HCEC 1CT (cell line): ENCODE results near the gene GLOD5.
"Not testable (repeated sequence)": the region's sequence is repeated elsewhere in the genome, so short reads cannot be mapped to it uniquely, and the experiment has no call there.

ENCODE experiments used
- DNase-seq: peaks from one replicate; pipeline ENCODE4 v3.0.0-alpha.2; 2017

GLOD5 gene

DNA sequence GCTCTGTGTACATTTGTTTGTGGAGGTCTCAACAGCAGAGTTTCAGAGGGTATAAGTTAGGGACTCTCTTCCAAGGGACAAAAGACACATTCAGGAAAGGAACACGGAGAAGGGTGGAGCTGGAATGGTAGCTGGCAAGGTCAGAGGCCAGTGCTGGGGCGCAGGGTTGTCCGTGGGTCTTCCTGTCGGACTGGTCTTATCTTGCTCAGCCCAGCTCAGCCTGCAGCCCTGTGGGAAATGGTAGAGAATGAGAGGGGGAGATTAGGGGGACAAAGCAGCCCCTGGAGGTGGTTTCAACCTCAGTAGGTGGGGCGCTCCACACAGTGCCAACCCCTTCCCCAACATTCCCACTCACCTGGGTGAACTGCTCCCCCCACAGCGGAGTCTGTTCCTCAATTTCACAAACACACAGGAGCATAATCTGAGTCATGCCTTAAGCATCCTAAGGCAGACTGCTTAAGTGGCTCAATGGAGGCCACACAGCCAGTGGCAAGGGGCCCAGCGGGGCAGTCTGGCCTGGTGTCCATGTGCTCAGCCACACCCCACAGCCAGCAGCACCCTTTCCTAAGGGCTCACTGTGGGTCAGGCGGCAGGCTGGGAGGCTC, 33.5 kb downstream of the GLOD5 start:
- peak; percentile 53 for DNase-seq

DNA sequence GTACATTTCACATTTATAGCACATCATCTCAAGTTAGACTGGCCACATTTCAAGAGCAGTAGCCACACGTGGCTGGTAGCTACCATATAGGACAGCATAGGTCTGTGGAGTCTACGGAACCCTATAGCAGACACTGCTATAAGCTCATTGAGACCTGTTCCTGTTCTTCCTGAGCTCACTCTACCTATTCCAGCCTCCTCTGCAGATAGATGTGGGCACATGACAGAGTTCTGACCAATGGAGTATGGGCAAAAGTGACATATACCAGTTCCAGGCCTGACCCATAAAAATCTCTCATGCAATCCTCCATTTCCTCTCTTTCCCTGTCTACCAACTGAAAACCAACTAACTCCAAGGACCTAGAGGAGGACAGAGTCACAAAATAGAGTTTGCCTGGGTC, 36.8 kb downstream of the GLOD5 start:
- DNase-seq, result no peak

DNA sequence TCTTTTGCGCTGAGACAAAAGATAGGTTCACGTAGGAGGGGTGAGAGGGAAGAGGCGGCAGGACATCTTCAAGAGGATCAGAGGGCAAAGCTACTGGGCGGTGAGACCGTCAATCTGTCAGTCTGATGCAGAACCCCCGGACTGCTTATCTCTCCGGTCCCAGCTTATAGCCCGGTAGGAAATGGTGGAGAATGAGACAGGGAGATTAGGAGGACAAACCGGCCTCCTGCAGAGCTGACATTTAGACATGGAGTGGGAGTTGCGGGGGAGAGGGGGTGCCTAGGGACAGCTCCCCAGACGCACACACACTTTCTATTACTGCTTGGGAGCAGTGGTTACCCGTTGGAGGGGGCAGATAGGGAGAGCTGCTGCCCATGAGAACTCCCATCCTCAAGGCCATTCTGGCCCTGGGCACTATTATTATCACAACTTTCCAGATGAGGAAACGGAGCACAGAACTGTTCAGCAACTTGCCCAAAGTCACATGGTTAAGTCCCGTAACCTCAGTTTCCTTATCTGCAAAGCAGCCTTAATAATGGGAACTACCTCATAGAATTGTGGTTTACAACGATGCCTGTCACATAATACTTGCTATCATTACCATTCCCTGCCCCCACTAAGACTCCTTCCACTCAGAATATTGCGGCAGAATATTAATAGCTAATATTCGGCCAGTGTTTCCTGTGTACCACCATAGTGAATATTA, 39.2 kb downstream of the GLOD5 start:
- no peak for DNase-seq

GRCh38 chrX:48801280-48802088, 39.9 kb downstream of the GLOD5 start, which contains the start of gene HDAC6:
Gene HDAC6 (plus strand): TSS chrX:48802067. CDS start chrX:48802693, 626 bp downstream.
- DNase-seq, result peak; percentile 95

- peak; percentile 67 for DNase-seq
Measured at GRCh38 chrX:48802089-48802904, 40.8 kb downstream of the GLOD5 start.

DNA sequence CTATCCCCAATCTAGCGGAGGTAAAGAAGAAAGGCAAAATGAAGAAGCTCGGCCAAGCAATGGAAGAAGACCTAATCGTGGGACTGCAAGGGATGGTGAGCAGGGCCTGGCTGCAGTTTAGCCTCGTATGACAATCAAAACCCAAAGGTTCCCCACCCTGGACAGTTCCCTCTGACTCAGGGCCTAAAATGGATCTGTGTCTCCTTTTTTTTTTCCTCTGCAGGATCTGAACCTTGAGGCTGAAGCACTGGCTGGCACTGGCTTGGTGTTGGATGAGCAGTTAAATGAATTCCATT, 41.3 kb downstream of the GLOD5 start:
- DNase-seq, result no peak

GRCh38 chrX:48806081-48806480, 44.5 kb downstream of the GLOD5 start:
- DNase-seq, result no peak

- DNase-seq, result no peak
Measured at GRCh38 chrX:48813644-48814043, 52.1 kb downstream of the GLOD5 start.

DNA sequence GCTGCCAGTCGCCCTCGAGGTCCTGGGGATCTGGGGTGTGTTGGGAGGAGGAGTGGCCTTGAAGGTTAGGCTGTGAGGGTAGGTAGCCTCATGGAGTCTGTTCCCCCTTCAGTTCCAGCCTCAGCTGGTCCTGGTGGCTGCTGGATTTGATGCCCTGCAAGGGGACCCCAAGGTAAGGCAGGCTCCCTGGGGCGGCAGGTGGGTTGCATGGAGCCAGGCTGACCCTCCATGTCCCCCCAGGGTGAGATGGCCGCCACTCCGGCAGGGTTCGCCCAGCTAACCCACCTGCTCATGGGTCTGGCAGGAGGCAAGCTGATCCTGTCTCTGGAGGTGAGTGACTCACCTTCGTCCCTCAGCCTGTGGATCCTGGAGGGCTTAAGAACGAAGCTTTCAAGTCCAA, 53.2 kb downstream of the GLOD5 start:
- no peak for DNase-seq

GRCh38 chrX:48815266-48815665, 53.7 kb downstream of the GLOD5 start:
- DNase-seq, result no peak

- no peak for DNase-seq
Measured at GRCh38 chrX:48816014-48816810, 54.7 kb downstream of the GLOD5 start.

- DNase-seq, result no peak
Measured at GRCh38 chrX:48818098-48818497, 56.6 kb downstream of the GLOD5 start.

- DNase-seq, result no peak
Measured at GRCh38 chrX:48818866-48819265, 57.3 kb downstream of the GLOD5 start.

DNA sequence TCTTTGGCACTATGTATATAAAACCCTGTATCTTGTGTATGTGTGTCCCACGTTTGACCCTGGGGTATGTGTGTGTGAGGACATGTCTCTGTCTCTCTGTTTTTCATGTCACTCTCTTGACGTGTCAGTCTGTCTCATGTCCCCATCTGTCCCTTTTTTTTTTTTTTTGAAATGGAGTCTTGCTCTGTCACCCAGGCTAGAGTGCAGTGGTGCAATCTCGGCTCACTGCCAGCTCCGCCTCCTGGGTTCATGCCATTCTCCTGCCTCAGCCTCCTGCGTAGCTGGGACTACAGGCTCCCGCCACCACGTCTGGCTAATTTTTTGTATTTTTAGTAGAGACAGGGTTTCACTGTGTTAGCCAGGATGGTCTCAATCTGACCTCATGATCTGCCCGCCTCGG, 57.8 kb downstream of the GLOD5 start:
- not testable (repeated sequence) for DNase-seq

DNA sequence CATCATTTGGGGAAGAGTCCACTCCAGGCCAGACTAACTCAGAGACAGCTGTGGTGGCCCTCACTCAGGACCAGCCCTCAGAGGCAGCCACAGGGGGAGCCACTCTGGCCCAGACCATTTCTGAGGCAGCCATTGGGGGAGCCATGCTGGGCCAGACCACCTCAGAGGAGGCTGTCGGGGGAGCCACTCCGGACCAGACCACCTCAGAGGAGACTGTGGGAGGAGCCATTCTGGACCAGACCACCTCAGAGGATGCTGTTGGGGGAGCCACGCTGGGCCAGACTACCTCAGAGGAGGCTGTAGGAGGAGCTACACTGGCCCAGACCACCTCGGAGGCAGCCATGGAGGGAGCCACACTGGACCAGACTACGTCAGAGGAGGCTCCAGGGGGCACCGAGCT, 61.5 kb downstream of the GLOD5 start:
- DNase-seq, result no peak
